ENCODE results near the gene ZNF385C.

Gene ZNF385C

GRCh38 chr17:42055027-42055426 is 43.2 kb downstream of the ZNF385C start:
- in situ Hi-C loops (cut with HindIII; ENCODE audit: low pct_ligation_motif_present, low sequenced_read_pairs) = no loop called here
- peaks cover 32% of the 10 kb centered on the region for H3K27me3 ChIP-seq (replicated peaks)
- H3K4me3 ChIP-seq (ENCODE audit: low read depth, low read length) = no peak overlapping the region
- no peak overlapping the region for H3K27ac ChIP-seq
- TF ChIP-seq, protein P1, sequence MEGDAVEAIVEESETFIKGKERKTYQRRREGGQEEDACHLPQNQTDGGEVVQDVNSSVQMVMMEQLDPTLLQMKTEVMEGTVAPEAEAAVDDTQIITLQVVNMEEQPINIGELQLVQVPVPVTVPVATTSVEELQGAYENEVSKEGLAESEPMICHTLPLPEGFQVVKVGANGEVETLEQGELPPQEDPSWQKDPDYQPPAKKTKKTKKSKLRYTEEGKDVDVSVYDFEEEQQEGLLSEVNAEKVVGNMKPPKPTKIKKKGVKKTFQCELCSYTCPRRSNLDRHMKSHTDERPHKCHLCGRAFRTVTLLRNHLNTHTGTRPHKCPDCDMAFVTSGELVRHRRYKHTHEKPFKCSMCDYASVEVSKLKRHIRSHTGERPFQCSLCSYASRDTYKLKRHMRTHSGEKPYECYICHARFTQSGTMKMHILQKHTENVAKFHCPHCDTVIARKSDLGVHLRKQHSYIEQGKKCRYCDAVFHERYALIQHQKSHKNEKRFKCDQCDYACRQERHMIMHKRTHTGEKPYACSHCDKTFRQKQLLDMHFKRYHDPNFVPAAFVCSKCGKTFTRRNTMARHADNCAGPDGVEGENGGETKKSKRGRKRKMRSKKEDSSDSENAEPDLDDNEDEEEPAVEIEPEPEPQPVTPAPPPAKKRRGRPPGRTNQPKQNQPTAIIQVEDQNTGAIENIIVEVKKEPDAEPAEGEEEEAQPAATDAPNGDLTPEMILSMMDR (IDR thresholded peaks at IDR 0.05; ENCODE audit: low read depth, low read length, missing control alignments) = no peak
- no peaks in the 10 kb centered on the region for H3K36me3 ChIP-seq (replicated peaks)
- no peak for DNase-seq

GRCh38 chr17:42053731-42054500 is 44.4 kb downstream of the ZNF385C start:
- H3K27ac ChIP-seq = no peak overlapping the region
- TF ChIP-seq, protein P1 (IDR thresholded peaks at IDR 0.05; ENCODE audit: low read depth, low read length, missing control alignments) = no peak
- DNase-seq = no peak
- no peak overlapping the region for H3K4me3 ChIP-seq (ENCODE audit: low read depth, low read length)
- in situ Hi-C loops (cut with HindIII; ENCODE audit: low pct_ligation_motif_present, low sequenced_read_pairs) = no loop called here
- peaks cover 39% of the 10 kb centered on the region for H3K27me3 ChIP-seq (replicated peaks)
- no peaks in the 10 kb centered on the region for H3K36me3 ChIP-seq (replicated peaks)

- no peak for DNase-seq
- H3K4me3 ChIP-seq (ENCODE audit: low read depth, low read length) = no peak overlapping the region
- in situ Hi-C loops (cut with HindIII; ENCODE audit: low pct_ligation_motif_present, low sequenced_read_pairs) = no loop called here
- no peak overlapping the region for H3K27ac ChIP-seq
- no peaks in the 10 kb centered on the region for H3K36me3 ChIP-seq (replicated peaks)
- peaks cover 39% of the 10 kb centered on the region for H3K27me3 ChIP-seq (replicated peaks)
- TF ChIP-seq, protein P1 (IDR thresholded peaks at IDR 0.05; ENCODE audit: low read depth, low read length, missing control alignments) = no peak
These were observed 45.9 kb downstream of the ZNF385C start for GRCh38 chr17:42052346-42052877.

DNA sequence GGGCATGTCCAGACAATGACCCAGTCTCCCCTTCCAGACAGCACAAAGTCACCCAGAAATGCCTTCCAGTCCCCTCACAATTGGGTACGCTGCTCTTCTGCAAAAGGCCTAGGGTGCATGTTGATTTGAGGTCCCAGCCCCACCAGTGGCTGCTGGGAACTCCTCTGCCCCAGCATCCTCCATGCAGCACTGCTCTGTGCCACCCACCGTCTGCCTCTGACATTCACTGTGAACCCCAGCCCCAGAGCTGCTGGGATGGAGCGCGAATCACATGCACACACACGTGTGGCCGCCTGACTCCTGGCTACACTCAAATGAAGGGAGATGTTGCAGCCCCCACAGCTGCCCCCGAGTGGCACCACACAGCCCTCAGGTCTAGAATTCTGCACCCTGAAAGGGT is 46.6 kb downstream of the ZNF385C start:
- H3K27me3 ChIP-seq (replicated peaks) = peaks cover 39% of the 10 kb centered on the region
- H3K4me3 ChIP-seq (ENCODE audit: low read depth, low read length) = no peak overlapping the region
- DNase-seq = no peak
- TF ChIP-seq, protein P1 (IDR thresholded peaks at IDR 0.05; ENCODE audit: low read depth, low read length, missing control alignments) = no peak
- in situ Hi-C loops (cut with HindIII; ENCODE audit: low pct_ligation_motif_present, low sequenced_read_pairs) = no loop called here
- H3K27ac ChIP-seq = no peak overlapping the region
- no peaks in the 10 kb centered on the region for H3K36me3 ChIP-seq (replicated peaks)

DNA sequence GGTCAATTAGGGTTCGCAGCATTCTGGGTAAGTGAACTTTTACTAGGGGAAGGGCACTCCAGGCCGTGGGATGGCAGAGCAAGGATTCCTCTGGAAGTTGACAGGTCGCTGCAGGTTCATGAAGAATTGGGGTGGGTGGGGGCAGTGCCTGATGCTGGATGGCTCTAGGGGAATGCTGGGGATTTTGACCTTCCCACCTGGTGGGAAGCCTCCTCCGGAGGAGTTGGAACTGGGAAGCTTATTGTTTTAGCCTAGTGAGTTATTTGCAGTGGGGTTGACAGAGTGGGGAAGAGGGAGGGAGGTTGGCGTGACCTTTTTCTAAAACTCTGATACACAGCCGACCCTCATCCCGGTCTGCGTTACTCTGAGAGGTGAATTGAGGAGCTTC is 47.3 kb downstream of the ZNF385C start:
- no peak for DNase-seq
- in situ Hi-C loops (cut with HindIII; ENCODE audit: low pct_ligation_motif_present, low sequenced_read_pairs) = no loop called here
- Histone ChIP-seq H3K27me3 (replicated peaks) (peaks cover 39% of the 10 kb centered on the region), H3K4me3 (ENCODE audit: low read depth, low read length) (peak overlapping the region; percentile 45), H3K36me3 (replicated peaks) (no peaks in the 10 kb centered on the region), H3K27ac (no peak overlapping the region)
- TF ChIP-seq, protein P1 (IDR thresholded peaks at IDR 0.05; ENCODE audit: low read depth, low read length, missing control alignments) = no peak
